Smooth muscle cell (in vitro differentiated cells): ENCODE data around the gene ARMH3. TPM values are rescaled to one million over a fixed set of nuclear protein-coding genes. Genes with fewer than 3 reads are reported as not detected.

Experiments used
- DNase-seq: peaks from one replicate; lab custom pipeline; 2025; ENCODE audit not compliant: unreplicated experiment; lab: John Stamatoyannopoulos, UW
- H2AFZ ChIP-seq: fragments of 200-600 bp; sonication (generic); 2 replicates; pipeline ENCODE4 v1.6.0; 2016; ENCODE audit warnings: antibody characterized with exemption, low read depth, mild to moderate bottlenecking
- H3F3A ChIP-seq: fragments of 200-600 bp; sonication (generic); 2 replicates; pipeline ENCODE4 v1.6.0; 2017; ENCODE audit warnings: antibody characterized with exemption, low read depth
- H3K27ac ChIP-seq: fragments of 200-600 bp; sonication (generic); 2 replicates; pipeline ENCODE4 v1.5.1; 2016; ENCODE audit warnings: low read depth, mild to moderate bottlenecking
- H3K27me3 ChIP-seq: fragments of 200-600 bp; sonication (generic); 2 replicates; pipeline ENCODE4 v1.6.1; 2016; ENCODE audit warnings: low read depth, mild to moderate bottlenecking
- H3K36me3 ChIP-seq: fragments of 200-600 bp; sonication (generic); 2 replicates; pipeline ENCODE4 v1.5.1; 2016; ENCODE audit warnings: low read depth
- H3K4me1 ChIP-seq: fragments of 200-600 bp; sonication (generic); 2 replicates; pipeline ENCODE4 v1.5.1; 2016; ENCODE audit warnings: low read depth
- H3K4me2 ChIP-seq: fragments of 200-600 bp; sonication (generic); 2 replicates; pipeline ENCODE4 v1.6.0; 2016; ENCODE audit warnings: mild to moderate bottlenecking
- H3K4me3 ChIP-seq: fragments of 200-600 bp; sonication (generic); 2 replicates; pipeline ENCODE4 v1.5.1; 2016; ENCODE audit warnings: mild to moderate bottlenecking
- H3K79me2 ChIP-seq: fragments of 200-600 bp; sonication (generic); 2 replicates; pipeline ENCODE4 v1.6.0; 2016; ENCODE audit warnings: low read depth, mild to moderate bottlenecking
- H3K9ac ChIP-seq: fragments of 200-600 bp; sonication (generic); 2 replicates; pipeline ENCODE4 v1.6.0; 2016; ENCODE audit warnings: low read depth
- H3K9me3 ChIP-seq: fragments of 200-600 bp; sonication (generic); replicated peaks from 2 replicates; pipeline ENCODE4 v1.5.1; 2016; ENCODE audit warnings: low read depth
- H4K20me1 ChIP-seq: fragments of 200-600 bp; sonication (generic); 2 replicates; pipeline ENCODE4 v1.6.0; 2016; ENCODE audit warnings: low read depth
- CTCF ChIP-seq: fragments of 200-600 bp; sonication (generic); IDR thresholded peaks from 2 replicates; pipeline ENCODE4 v1.5.1; 2017; ENCODE audit warnings: borderline replicate concordance, mild to moderate bottlenecking, antibody characterized with exemption; ENCODE audit not compliant: insufficient read depth, poor library complexity, severe bottlenecking
- WGBS: methylation state at CpG from one replicate; pipeline ENCODE4 v1.1.7; 2016; ENCODE audit warnings: low lambda C conversion rate; 5-methylcytosine and 5-hydroxymethylcytosine counted together
- polyA plus RNA-seq: library from polyadenylated mRNA; unstranded; fragments of >200 nt; fragmentation: Nextera tagmentation; extraction: Ambion mirVana; gene quantifications from 2 replicates; pipeline ENCODE4 v1.2.1, GENCODE V29; 2016
- total RNA-seq: library from RNA; depleted of rRNA; stranded (reverse); fragments of >200 nt; gene quantifications from 2 replicates; pipeline ENCODE4 v1.2.3, GENCODE V29; 2014

The ARMH3 gene
- total and polyA plus RNA-seq, 2 experiments from 2014 or later: 7.6 to 10.8 TPM

- Histone ChIP-seq H3K4me1 (peaks cover 29% of the 10 kb centered on the region), H3F3A (peaks cover 44% of the 10 kb centered on the region), H3K9me3 (no peaks in the 10 kb centered on the region), H2AFZ (no peak overlapping the region), H3K4me3 (no peak overlapping the region), H4K20me1 (peaks cover 27% of the 10 kb centered on the region), H3K27ac (peak overlapping the region; percentile 91), H3K9ac (no peak overlapping the region), H3K27me3 (no peaks in the 10 kb centered on the region), H3K79me2 (peaks cover 5% of the 10 kb centered on the region), H3K4me2 (peak overlapping the region; percentile 68), H3K36me3 (no peaks in the 10 kb centered on the region)
- DNase-seq: no peak
- WGBS: 54% methylated on average over 1 of the region's 1 CpG
- no peak for TF ChIP-seq CTCF
Measured at GRCh38 chr10:101940916-101941315, 115.1 kb downstream of the ARMH3 start.

- TF ChIP-seq CTCF: no peak
- DNase-seq: no peak
- H3K27me3 ChIP-seq: no peaks in the 10 kb centered on the region
- peaks cover 39% of the 10 kb centered on the region for H3K4me1 ChIP-seq
- peaks cover 5% of the 10 kb centered on the region for H3K79me2 ChIP-seq
- H2AFZ ChIP-seq: no peak overlapping the region
- peaks cover 44% of the 10 kb centered on the region for H3F3A ChIP-seq
- no peaks in the 10 kb centered on the region for H3K9me3 ChIP-seq
- H3K4me2 ChIP-seq: peak overlapping the region; percentile 77
- peak overlapping the region; percentile 91 for H3K27ac ChIP-seq
- peaks cover 36% of the 10 kb centered on the region for H4K20me1 ChIP-seq
- H3K9ac ChIP-seq: peak overlapping the region; percentile 65
- WGBS: 50% methylated on average over 3 of the region's 3 CpGs
- no peaks in the 10 kb centered on the region for H3K36me3 ChIP-seq
- H3K4me3 ChIP-seq: no peak overlapping the region
Measured at GRCh38 chr10:101939729-101940128, 116.2 kb downstream of the ARMH3 start.

- peak overlapping the region; percentile 91 for H3K27ac ChIP-seq
- H3K27me3 ChIP-seq: no peaks in the 10 kb centered on the region
- H2AFZ ChIP-seq: no peak overlapping the region
- 60% methylated on average over 3 of the region's 3 CpGs for WGBS
- peak overlapping the region; percentile 65 for H3K9ac ChIP-seq
- peaks cover 36% of the 10 kb centered on the region for H4K20me1 ChIP-seq
- peak overlapping the region; percentile 77 for H3K4me2 ChIP-seq
- DNase-seq: no peak
- H3K79me2 ChIP-seq: peaks cover 5% of the 10 kb centered on the region
- H3K4me1 ChIP-seq: peaks cover 40% of the 10 kb centered on the region
- H3F3A ChIP-seq: peaks cover 44% of the 10 kb centered on the region
- TF ChIP-seq CTCF: no peak
- no peaks in the 10 kb centered on the region for H3K36me3 ChIP-seq
- H3K4me3 ChIP-seq: no peak overlapping the region
- no peaks in the 10 kb centered on the region for H3K9me3 ChIP-seq
Measured at GRCh38 chr10:101939008-101939648, 116.8 kb downstream of the ARMH3 start.
